Bronchial epithelial cell (primary cell): ENCODE measurements around the gene ANKRD55. TPM values are rescaled to one million over a fixed set of nuclear protein-coding genes. Genes with fewer than 3 reads are reported as not detected.

ENCODE experiments used
- DNase-seq: peaks from one replicate; pipeline ENCODE4 v3.0.0-alpha.2; 2010; ENCODE audit warnings: low read depth
- FAIRE-seq: peaks from 2 replicates; lab custom pipeline; 2011; peaks lifted over from hg19 to GRCh38; lab: Jason Lieb, UNC
- H3K27me3 ChIP-seq: 2 replicates; pipeline ENCODE4 v1.5.1; 2011; ENCODE audit warnings: low read length; ENCODE audit not compliant: control insufficient read depth, insufficient read depth
- H3K36me3 ChIP-seq: 2 replicates; pipeline ENCODE4 v1.5.1; 2011; ENCODE audit warnings: low read length; ENCODE audit not compliant: control insufficient read depth, insufficient read depth
- H3K4me3 ChIP-seq: 2 replicates; pipeline ENCODE4 v1.5.1; 2011; ENCODE audit warnings: mild to moderate bottlenecking, low read depth, low read length, control low read depth
- total RNA-seq: library from RNA; depleted of rRNA; stranded (reverse); fragments of >200 nt; gene quantifications from 2 replicates; pipeline ENCODE4 v1.2.1, GENCODE V29; 2014
- TF ChIP-seq, protein P1 (sequence below): IDR thresholded peaks from 2 replicates; pipeline ENCODE4 v1.5.1; 2011; ENCODE audit warnings: mild to moderate bottlenecking, moderate library complexity, low read length, control low read depth, inconsistent platforms; ENCODE audit not compliant: insufficient read depth, severe bottlenecking

ANKRD55 gene
- total RNA-seq, 1 donor from 2014 or later: not detected

DNA sequence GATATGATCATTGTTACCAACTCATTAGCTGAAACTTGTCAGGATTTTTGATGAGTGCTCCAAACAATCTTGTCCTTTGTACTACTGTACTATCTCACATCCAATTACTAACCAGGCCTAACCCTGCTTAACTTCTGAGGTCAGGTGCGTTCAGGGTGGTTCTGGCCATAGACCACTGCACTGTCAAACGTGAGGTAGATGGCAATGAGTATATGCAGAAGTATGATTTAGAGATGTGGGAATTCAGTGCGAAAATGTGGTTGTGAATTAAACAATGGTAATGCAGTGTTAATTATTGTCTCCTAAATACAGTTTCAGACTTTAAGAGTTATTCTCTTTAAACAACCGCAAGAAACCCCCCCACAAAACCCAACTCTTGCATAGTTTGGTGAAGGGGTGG, 86.5 kb downstream of the ANKRD55 start:
- TF ChIP-seq, protein P1, sequence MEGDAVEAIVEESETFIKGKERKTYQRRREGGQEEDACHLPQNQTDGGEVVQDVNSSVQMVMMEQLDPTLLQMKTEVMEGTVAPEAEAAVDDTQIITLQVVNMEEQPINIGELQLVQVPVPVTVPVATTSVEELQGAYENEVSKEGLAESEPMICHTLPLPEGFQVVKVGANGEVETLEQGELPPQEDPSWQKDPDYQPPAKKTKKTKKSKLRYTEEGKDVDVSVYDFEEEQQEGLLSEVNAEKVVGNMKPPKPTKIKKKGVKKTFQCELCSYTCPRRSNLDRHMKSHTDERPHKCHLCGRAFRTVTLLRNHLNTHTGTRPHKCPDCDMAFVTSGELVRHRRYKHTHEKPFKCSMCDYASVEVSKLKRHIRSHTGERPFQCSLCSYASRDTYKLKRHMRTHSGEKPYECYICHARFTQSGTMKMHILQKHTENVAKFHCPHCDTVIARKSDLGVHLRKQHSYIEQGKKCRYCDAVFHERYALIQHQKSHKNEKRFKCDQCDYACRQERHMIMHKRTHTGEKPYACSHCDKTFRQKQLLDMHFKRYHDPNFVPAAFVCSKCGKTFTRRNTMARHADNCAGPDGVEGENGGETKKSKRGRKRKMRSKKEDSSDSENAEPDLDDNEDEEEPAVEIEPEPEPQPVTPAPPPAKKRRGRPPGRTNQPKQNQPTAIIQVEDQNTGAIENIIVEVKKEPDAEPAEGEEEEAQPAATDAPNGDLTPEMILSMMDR: no peak
- DNase-seq: no peak
- H3K36me3 ChIP-seq: no peaks in the 10 kb centered on the region
- H3K4me3 ChIP-seq: no peak overlapping the region
- no peak for FAIRE-seq
- H3K27me3 ChIP-seq: no peaks in the 10 kb centered on the region

DNA sequence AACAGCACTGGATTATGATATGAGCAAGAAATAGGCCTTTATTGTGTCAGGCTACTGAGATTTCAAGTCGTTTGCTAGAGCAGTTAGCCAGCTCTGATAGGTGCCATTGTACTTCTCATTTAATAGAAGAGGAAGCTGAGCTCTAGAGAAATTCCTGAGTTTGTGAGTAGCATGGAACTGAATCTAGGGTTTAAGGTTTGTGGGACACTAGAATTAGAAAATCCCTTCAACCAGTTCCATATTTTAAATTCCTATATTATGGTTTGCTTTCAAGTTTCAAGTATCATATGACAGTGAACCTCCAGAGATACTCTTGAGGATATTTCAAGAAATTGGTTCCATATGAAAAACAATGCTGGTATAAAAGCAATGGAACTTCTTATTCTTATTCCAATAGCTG, 87.6 kb downstream of the ANKRD55 start:
- DNase-seq (no peak), FAIRE-seq (no peak)
- no peaks in the 10 kb centered on the region for H3K36me3 ChIP-seq
- TF ChIP-seq, protein P1: no peak
- H3K4me3 ChIP-seq: no peak overlapping the region
- no peaks in the 10 kb centered on the region for H3K27me3 ChIP-seq

DNA sequence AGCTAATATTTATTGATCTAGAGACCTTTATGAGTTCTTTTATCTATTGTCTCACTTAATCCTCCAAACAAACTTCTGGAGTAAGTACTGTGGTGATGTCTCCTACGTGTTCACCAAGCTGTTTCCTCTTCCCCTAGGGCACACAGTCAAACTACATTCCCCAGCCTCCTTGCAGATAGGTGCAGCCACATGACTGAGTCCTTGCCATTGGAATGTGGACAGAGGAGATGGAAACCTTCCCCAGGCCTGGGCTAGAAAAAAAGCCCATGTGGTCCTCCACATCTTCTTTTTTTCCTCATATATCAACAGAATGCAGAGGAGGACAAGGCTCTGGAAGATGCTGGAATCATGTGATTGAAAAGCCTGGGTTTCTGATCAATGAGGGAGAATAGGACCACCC, 88.0 kb downstream of the ANKRD55 start:
- TF ChIP-seq, protein P1: no peak
- H3K36me3 ChIP-seq: no peaks in the 10 kb centered on the region
- DNase-seq: peak; percentile 87

DNA sequence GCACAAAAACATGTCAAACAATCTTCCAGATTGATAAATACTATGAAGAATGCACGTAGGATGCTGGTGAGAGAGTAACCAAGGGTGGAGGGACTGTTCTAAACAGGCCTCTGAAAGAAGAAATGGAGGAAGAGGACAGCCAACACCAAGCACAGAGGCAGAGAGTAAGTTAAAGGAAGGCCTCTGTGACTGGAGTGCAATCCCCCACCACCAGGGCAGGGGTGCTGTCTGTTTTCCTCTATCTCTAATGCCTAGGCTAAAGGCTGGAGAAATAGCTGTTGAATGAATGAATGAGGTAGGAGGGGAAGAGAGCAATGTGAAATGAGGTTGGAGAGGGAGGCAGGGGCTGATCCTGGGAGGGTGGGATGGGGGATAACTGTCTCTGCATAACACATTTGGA, 88.9 kb downstream of the ANKRD55 start:
- no peak for FAIRE-seq
- H3K27me3 ChIP-seq: no peaks in the 10 kb centered on the region
- no peak overlapping the region for H3K4me3 ChIP-seq
- no peaks in the 10 kb centered on the region for H3K36me3 ChIP-seq
- TF ChIP-seq, protein P1: no peak
- no peak for DNase-seq

More for the DNA sequence above, 88.0 kb downstream of the ANKRD55 start:
- H3K4me3 ChIP-seq: no peak overlapping the region
- FAIRE-seq: no peak
- H3K27me3 ChIP-seq: no peaks in the 10 kb centered on the region

DNA sequence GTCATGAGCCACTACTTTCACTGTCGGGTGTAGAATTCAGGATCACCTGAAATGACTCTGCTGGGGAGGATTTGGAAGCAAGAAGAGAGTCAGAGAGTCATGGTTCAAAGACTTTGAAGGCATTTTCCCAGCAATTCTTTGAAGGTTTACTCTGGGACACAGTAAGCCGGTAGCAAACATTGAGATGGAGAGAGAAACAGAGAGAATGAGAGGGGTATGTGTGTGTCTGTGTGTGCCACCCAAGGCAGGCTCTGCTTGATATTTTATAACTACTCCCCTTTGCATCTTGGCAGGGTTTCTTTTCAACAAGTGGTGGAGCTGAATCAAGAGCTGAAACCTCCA, 89.8 kb downstream of the ANKRD55 start:
- FAIRE-seq (no peak), DNase-seq (no peak)
- H3K27me3 ChIP-seq: no peaks in the 10 kb centered on the region
- TF ChIP-seq, protein P1: no peak
- no peak overlapping the region for H3K4me3 ChIP-seq
- H3K36me3 ChIP-seq: no peaks in the 10 kb centered on the region

DNA sequence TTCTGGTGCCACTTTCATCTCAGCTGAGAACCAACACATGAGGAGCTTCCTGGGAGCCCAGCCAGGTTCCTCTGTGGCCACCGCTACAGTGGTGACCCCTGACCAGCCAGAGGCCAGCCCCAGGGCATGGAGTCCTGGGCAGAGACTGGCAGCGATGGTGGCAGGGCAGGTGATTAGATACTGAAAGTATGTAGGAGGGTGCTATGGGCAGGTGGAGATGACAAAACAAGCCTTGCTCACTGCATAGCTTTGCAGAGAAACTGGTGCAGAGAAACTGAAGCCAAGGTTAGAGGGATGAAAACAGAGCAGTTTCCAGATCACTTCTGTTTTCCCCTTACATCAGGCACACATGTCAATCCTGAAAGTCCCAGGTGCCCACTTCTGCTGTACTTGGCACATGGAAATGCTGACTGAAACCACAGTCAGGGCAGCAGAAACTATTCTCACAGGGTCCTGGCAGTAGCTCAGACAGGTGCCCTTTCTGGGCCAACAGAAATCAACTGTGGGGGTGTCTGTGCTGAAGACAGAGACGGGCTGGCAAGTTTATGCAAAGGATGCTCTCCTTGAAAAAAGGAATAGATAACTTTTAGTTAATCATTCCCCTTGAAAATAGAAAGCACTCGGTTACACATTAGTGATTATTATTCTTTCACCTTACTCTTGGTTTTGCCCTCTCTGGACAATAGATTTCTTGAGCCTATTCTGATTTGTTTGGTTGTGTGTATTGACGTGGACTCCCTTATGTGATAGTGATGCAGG, 90.3 kb downstream of the ANKRD55 start:
- Histone ChIP-seq H3K27me3 (no peaks in the 10 kb centered on the region), H3K4me3 (no peak overlapping the region), H3K36me3 (no peaks in the 10 kb centered on the region)
- DNase-seq (peak; percentile 43), FAIRE-seq (no peak)
- TF ChIP-seq, protein P1: no peak
